ENCODE data around the gene ZNF236.

Gene ZNF236

DNA sequence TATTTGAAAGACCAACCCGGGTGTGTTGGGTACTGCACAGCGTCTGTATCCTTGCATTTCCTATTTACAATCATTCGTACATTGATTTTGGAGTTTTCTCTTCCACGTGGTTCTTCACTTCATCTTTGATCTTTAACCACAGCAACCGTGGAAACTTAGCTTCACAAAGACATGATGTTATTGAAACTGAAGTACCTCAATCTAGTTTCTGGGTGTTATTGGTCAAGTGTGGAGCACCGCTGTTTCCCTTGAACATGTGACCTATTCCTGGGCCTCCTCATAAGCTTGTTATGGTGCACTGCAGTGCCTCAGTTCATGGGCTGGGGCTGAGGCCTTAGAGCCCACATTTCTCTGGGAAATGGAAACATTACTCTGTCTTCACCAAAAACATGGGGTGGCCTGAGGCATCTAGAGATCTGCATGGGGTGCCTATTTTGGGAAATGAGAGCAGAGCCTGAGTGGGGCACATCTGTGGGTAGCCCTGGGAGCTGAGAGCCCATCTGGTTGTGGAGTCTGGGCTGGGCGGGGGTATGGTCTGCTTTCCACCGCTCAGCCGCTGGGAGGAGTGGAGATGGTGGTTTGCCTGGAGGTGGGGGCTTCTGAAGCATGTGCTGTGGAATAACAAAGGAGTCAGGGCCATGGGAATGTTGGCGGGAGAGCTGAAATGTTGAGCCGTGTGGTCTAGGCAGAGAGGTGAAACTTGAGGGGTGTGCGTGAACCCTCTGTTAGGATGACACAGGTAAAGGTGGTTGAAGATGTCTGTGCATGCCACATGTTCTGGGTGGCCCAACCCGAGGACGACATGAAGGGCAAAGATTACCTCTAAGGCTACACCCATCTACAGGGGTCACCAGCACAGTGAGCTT lies 37.4 kb downstream of the ZNF236 start:
- no peak for DNase-seq

DNA sequence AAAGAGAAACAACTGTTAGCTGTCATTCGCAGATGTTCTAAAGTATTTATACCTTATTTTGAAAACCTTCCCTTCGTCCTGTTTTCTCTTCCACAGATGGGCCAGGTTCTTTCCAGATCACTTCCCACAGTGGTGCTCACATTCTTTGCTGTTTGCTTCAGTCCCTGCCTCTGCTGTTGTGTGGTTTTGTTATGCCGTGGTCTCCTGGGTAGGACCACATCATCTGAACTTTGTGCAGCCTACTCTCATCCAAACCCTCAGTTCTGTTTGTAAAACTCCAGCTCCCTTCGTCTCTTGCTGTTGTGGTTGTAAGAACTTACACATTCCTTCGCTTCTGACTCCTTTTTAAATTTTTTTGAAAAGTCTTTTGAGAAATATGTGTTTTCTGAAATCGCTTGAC lies 38.1 kb downstream of the ZNF236 start:
- no peak for DNase-seq

- no peak for DNase-seq
Observed at GRCh38 chr18:76866666-76867065, 44.3 kb downstream of the ZNF236 start.

- no peak for DNase-seq
Observed at GRCh38 chr18:76873311-76873710, 51.0 kb downstream of the ZNF236 start.

GRCh38 chr18:76873713-76874112 lies 51.4 kb downstream of the ZNF236 start:
- DNase-seq, result no peak

DNA sequence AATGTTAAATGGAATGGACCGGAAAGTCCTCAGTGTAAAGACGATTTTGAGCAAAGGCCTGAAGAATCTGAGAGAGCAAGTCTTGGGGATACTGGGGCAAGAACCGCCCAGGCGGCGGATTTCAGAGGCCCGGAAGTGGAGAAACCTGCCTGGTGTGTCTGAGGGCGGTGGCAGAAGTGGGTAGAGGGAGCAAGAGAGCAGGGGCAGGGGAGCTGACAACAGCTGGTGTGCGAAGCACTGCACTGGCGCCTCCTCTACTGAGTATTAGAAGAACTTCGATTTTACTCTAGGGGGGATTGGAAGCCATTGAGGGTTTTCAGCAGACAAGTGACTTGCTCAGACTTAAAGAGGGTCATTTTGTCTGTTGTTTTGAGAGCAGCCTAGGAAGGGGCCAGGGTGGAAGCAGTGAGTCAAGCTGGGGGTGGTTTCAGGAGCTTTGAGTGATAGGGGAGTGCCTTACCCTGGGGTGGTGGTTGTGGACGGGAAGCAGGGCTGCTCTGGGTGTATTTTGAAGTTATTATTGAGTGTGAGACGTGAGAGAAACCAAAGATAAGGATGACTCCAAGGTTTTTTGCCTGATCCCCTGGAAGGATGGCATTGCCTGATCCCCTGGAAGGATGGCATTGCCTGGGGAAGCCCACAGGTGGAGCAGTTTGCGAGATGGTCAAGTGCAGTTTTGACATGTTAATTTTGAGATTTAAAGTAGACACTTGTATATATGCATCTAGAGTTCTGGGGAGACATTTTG lies 52.5 kb downstream of the ZNF236 start:
- DNase-seq, result no peak

DNA sequence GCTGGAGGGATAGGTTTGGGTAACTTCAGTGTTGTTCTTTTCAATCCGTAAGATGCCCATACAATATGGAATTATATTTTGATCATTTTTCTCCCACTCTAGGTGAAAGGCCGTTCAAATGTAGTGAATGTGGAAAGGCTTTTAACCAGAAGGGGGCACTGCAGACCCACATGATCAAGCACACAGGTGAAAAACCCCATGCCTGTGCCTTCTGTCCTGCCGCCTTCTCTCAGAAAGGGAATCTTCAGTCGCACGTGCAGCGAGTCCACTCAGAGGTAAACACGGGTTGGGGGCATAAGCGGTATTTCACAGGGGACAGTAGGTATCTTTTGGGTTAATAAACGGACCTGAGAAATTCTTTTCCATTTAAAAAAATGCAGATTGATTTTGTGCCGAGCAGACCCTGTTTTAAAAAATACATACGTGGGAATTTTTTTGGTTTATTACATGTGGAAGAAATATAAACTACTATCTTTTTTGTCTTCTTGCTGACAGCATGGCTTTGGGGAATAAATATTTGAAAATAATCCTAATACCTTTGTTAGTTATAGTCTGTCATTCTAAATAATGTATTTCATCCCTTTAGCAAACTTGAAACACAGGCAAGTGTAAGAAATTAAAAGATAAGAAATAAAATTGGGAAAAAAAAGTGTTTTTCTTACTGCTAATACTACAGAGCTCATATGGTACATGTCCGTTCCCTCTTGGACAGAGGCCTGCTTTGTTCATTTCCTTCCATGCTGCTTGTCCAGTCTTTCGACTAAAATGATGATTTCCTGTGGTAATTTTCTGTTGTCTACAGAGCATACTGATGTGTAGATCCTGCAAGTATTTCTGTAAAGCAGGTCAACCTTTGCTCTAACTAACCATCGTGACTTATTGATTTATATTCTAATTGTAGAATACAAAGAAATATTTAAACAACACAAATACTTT lies 53.3 kb downstream of the ZNF236 start:
- peak in 7 of 51 donors; percentile 10 to 38 (median 29) for DNase-seq

- no peak for DNase-seq
Observed at GRCh38 chr18:76878426-76878825, 56.1 kb downstream of the ZNF236 start.

DNA sequence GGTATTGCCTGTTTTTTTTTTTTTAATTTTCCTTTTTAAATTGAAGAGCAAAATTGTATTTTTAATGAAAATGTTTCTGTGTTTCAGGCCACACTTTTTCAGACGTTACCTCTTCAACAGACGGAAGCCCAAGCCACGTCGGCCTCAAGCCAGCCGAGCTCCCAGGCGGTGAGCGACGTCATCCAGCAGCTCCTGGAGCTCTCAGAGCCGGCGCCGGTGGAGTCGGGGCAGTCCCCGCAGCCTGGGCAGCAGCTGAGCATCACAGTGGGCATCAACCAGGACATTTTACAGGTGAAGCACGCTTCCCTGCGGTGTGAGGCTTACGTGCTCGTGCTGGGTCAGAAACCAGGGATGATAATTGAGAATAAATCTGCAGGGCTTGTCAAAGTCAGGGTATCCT lies 57.7 kb downstream of the ZNF236 start:
- no peak for DNase-seq

DNA sequence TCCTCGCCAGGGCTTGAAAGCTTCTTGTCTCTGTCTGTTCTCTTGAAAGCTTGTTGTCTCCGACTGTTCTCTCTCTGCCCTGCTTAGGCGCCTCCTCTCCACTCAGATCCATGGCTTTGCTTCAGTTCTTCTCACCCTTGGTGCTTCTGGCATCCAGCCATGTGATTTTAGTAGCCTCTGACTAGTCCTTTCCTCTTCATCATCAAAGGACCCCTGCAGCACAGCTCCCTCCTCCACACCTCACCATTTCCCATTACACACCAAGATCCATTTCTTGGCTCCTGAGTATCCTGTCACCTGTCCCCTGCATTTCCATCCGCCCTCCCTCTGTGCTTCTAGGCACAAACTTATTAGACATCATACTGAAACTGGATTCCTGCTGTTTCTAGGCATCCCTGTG lies 59.4 kb downstream of the ZNF236 start:
- no peak for DNase-seq

DNA sequence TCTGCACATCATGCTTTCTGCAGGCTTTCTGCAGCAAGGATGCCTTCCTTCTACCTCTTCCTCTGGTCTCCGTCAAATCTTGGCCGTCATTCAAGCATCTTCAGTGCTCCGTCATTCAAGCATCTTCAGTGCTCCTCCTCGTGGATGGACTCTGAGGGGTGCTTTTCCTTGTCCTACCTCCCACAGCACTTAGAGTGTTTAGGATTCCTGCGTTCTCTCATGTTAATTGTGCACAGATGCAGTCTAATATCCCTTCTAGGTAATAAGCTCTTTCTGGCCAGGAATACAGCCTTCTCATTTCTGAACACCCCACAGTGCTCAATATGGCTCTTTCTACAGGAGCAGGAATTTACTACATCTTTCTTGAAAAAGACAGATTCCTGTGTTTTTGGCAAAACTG lies 59.8 kb downstream of the ZNF236 start:
- no peak for DNase-seq

DNA sequence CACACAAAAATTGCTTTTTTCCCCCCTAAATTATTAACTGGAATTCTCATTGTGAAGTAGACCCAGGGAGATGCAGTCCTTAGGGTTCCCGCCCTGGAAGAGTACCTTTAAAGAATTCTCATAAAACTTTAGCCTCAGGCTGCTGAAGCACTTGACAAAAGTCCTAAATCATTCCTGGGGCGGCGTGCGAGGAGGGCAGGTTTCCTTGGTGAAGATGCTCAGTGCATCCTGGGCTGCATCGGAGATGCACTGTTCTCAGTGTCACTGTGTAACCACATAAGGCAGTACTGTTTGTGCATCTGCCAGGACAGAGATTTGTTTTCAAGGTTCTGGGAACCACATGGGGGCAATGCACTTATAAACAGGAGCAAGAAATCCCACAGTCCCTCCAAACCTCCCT lies 62.6 kb downstream of the ZNF236 start:
- no peak for DNase-seq

DNA sequence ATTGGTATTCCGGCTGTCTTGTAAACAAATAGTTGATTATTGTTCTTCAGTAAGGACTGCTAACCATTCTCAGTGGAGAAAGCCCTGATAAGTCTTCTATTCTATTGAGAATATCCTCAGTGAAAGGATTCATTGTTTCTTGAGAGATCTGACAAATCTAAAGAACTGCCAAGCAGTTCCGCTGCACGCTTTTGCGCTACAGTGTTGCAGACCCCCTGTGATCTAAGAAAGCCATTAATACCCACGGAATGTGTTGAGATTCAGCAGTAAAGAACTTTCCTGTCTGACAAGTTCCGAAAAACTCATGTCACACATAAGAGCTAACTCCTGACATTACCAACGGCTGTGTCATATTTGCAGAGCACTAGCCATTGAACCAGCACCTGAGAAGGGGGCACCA lies 63.8 kb downstream of the ZNF236 start:
- DNase-seq, result no peak

DNA sequence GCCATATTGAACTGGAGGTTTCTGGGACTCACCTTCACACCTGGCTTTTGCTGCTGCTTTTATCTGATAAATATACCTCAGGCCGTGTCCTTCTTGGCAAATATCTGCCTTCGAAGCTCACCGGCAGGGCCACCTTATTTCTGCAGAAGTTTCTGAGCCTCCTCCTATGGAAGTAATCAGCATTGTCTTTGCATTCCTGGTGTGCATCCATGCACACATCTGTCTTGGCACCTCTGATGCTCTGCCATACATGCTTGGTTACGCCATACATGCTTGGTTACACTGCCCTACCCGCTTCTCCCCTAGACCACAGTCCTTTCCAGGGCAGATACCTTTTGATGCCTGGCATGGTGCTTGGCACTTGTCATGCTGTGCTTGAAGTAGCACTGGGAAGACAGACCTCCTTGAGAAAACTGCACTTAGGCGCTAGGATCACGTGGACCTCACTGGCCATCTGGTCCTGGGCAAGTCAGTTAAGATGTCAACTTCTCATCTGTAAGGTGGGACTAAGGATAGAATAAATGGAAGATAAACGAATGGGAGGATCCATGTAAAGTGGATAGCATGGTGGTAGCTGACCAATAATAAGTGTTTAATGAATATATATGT lies 66.8 kb downstream of the ZNF236 start:
- no peak for DNase-seq

- DNase-seq, result no peak
Observed at GRCh38 chr18:76892832-76893231, 70.5 kb downstream of the ZNF236 start.

DNA sequence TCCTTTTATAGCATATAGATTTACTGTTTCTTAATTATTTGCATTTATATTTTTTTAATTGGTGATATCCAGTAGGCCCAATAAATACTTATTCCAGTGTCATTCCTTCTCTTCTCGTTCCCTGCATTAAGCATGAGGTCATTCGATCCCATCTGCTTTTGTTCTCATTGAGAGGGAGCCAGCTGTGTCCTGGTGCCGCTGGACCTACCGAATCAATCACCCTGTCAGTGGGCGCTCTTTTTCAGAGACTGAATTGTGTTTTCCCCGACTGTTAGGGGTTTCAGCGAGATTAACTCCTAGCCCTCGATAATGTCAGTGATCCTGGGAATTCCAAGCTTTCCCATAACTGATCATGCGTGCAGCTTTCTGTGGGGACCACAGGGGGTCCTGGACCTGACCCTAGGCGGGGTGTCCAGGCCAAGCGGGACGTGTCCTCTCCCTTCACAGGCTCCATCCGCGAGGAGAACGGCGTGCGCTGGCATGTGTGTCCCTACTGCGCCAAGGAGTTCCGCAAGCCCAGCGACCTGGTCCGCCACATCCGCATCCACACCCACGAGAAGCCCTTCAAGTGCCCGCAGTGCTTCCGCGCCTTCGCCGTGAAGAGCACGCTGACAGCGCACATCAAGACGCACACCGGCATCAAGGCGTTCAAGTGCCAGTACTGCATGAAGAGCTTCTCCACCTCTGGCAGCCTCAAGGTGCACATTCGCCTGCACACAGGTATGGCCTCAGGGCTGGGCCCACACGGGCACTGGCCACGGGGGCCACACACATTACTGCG lies 72.4 kb downstream of the ZNF236 start:
- no peak for DNase-seq

DNA sequence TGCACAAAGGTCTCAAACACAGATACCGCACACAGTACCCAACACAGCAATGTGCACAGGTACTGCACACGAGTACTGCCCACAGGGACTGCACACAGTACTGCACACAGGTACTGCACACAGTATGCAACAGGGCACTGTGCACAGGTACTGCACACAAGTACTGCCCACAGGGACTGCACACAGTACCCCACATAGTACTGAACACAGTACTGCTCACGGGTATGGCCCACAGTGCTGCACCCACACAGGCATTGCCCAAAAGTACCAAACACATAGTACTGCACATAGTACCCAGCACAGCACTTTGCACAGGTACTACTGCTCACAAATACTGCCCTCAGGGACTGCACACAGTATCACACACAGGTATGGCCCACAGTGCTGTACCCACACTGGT lies 73.1 kb downstream of the ZNF236 start:
- DNase-seq, result no peak

GRCh38 chr18:76896677-76897076 lies 74.3 kb downstream of the ZNF236 start:
- DNase-seq, result no peak

- no peak for DNase-seq
Observed at GRCh38 chr18:76897257-76897656, 74.9 kb downstream of the ZNF236 start.

DNA sequence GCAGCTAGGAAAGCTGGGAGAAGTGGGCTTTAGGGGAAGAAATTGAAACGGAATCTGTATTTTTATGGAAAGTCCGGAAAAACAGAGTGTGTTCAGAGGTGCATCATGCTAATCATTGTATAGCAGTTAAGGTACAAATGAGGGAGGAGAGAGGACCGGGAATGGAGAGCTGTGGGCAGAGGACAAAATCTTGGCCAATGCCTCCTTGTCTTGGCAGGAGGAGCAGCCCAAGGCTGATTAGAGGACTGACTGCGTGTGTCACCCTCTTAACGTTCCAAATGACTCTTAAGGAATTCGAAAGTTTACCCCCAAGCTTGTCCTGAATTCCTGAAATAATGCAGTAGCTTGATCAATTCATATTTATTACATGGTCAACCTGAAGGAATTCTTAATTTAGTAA lies 81.0 kb downstream of the ZNF236 start:
- DNase-seq, result no peak

DNA sequence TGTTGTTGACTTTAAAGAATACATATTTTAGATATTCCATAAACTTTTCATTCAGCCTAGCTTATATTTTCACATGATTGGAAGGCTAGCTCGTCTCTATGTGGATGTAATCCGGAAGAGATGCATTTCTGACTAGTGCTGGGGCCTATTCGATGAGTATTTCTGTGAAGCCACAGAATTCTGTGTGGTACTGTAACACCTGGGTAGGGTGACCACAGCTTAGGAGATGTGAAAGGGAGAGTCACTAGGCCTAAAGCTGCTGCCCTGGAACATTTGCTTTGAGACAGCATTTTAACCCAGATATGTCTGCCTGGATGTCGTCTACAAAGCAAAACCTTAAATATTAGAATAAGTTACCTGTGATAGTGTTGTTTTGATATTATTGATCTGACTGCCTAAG lies 83.5 kb downstream of the ZNF236 start:
- no peak for DNase-seq
